A673 (cell line): ENCODE results near the gene PCNX1.

Experiments used
- CTCF ChIP-seq: fragments of 300-800, 200-600 bp; sonication (generic); conservative IDR thresholded peaks from 2 replicates; pipeline ENCODE4 v1.5.1; 2017; ENCODE audit warnings: low read depth, mild to moderate bottlenecking, antibody characterized with exemption, low read length, moderate library complexity, mixed read lengths
- EZH2 ChIP-seq: fragments of 200-600 bp; sonication (generic); IDR thresholded peaks from 2 replicates; pipeline ENCODE4 v1.6.1; 2017; ENCODE audit warnings: borderline replicate concordance, low read depth, mild to moderate bottlenecking, mixed read lengths, antibody characterized with exemption, low read length; ENCODE audit not compliant: poor library complexity, severe bottlenecking

- TF ChIP-seq EZH2: no peak
- no peak for TF ChIP-seq CTCF
These were observed 169.3 kb downstream of the PCNX1 start for GRCh38 chr14:71076462-71077092.
